ENCODE measurements around the gene ARL5A.

Gene ARL5A

DNA sequence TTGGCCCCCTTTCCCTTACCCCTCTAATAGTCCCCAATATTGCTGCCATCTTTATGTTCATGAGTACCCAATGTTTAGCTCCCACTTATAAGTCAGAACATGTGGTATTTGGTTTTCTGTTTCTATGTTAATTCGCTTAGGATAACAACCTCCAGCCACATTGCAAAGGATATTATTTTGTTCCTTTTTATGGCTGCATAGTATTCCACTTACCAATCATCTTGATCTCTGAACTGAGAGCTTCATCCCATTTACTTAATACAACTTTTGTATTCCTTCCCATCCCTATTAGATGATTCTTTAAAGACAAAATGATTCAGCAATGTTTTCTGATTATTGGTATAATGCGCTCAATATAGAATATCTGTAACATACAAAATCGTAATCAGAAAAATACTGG, 36.7 kb downstream of the ARL5A start:
- H3K4me3 ChIP-seq (ENCODE audit: low read depth, low read length), result no peak overlapping the region
- no peak for DNase-seq (ENCODE audit: low read depth)
- TF ChIP-seq, protein P1, sequence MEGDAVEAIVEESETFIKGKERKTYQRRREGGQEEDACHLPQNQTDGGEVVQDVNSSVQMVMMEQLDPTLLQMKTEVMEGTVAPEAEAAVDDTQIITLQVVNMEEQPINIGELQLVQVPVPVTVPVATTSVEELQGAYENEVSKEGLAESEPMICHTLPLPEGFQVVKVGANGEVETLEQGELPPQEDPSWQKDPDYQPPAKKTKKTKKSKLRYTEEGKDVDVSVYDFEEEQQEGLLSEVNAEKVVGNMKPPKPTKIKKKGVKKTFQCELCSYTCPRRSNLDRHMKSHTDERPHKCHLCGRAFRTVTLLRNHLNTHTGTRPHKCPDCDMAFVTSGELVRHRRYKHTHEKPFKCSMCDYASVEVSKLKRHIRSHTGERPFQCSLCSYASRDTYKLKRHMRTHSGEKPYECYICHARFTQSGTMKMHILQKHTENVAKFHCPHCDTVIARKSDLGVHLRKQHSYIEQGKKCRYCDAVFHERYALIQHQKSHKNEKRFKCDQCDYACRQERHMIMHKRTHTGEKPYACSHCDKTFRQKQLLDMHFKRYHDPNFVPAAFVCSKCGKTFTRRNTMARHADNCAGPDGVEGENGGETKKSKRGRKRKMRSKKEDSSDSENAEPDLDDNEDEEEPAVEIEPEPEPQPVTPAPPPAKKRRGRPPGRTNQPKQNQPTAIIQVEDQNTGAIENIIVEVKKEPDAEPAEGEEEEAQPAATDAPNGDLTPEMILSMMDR (conservative IDR thresholded peaks at IDR 0.05; ENCODE audit: low read depth, low read length), result no peak

DNA sequence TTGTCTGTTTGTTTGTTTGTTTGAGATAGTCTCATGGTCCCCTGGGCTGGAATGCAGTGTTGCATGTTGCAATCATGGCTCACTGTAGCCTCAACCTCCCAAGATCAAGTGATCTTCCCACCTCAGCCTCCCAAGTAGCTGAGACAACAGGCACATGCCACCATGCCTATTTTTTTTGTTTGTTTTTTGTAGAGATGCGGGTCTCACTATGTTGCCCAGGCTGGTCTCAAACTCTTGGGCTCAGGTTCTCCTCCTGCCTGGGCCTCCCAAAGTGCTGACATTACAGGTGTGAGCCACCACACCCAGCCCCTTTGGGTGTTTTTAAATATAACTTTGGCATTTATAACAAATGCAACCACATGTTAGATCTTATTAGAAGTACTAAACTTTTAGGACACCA, 37.5 kb downstream of the ARL5A start:
- no peak for DNase-seq (ENCODE audit: low read depth)
- TF ChIP-seq, protein P1 (conservative IDR thresholded peaks at IDR 0.05; ENCODE audit: low read depth, low read length), result no peak
- H3K4me3 ChIP-seq (ENCODE audit: low read depth, low read length), result no peak overlapping the region

DNA sequence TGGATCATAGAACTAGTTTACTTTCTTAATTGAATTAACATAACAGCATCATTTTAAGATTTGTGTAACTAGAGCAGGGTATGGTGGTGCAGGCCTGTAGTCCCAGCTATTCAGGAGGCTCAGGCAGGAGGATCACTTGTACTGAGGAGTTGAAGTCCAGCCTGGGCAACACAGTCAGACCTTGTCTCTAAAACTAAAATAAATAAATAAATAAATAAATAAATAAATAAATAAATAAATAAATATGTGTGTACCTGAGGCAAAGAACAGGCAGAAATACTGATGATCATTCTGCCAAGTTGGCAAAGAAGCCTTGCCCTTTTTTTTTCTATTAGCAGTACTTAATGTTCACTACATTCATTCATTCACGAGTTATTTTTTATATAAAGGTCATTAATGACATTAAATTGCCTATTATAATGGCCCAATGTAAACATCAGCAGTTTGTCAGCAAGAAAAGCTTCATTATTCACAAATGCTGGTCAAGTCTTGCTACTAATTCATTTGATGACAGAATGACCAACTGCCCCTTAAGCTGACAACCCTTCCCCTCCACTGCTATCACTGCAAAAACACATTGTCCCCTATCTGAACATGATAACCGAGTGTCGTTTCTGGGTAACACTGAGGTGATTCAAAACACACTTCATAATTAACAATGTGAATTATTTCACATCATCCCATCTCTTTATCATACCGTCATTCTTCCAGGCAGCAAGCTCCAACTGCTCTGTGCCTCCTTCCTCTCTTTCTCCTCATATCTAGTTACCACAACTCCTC, 39.0 kb downstream of the ARL5A start:
- no peak overlapping the region for H3K4me3 ChIP-seq (ENCODE audit: low read depth, low read length)
- TF ChIP-seq, protein P1 (conservative IDR thresholded peaks at IDR 0.05; ENCODE audit: low read depth, low read length), result no peak
- DNase-seq (ENCODE audit: low read depth), result no peak

DNA sequence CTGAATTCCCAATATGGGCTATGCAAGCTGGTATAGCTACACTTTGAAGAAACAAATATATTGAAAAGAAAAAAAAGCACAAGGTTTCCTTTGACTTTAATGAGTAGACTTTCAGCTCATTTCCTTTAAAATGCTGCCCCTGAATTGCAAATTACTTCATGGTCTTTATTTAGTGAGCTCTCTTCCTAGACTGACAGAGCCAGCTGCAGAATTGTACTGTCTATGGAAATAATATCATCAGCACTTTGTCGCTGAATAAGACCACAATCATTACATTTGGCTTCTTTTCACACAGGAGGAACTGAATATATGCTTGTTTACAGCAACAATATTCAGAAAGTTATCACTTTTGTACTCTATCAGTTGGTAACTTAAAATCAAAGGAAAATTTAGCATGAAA, 41.7 kb downstream of the ARL5A start:
- no peak overlapping the region for H3K4me3 ChIP-seq (ENCODE audit: low read depth, low read length)
- DNase-seq (ENCODE audit: low read depth), result no peak
- TF ChIP-seq, protein P1 (conservative IDR thresholded peaks at IDR 0.05; ENCODE audit: low read depth, low read length), result no peak

DNA sequence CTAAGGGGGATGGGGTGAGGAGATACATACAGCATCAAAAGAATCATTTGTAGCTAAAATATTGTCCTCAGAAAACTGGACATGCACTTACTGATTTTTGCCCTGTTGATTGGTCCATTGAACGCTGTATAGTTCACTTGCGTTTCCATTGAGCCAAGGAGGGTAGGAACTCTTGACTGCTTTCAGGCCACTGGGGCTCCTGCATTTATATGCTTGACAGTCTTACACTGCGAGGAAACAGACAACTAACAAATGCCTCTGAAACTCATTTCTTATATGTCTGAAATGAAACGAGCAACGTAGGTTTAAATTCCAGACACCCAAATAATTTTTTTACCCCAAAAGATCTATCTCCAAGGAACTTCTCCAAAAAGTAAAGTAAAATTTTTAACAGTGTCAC, 42.1 kb downstream of the ARL5A start:
- no peak for DNase-seq (ENCODE audit: low read depth)
- no peak overlapping the region for H3K4me3 ChIP-seq (ENCODE audit: low read depth, low read length)
- TF ChIP-seq, protein P1 (conservative IDR thresholded peaks at IDR 0.05; ENCODE audit: low read depth, low read length), result no peak

DNA sequence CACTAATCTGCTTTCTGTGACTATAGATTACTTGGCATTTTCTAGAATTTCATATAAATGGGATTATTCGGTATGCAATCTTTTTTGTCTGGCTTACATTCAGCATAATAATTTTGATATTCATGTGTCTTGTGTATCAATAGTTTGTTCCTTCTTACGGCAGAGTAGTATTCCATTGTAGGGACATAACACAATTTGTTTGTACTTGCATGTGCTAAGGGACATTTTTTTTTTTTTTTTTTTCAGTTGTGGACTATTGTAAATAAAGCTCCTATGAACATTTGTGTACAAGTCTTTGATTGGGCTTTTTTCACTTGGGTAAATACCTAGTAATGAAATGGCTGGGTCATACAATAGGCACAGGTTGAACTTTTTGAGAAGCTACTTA, 45.1 kb downstream of the ARL5A start:
- TF ChIP-seq, protein P1 (conservative IDR thresholded peaks at IDR 0.05; ENCODE audit: low read depth, low read length), result no peak
- no peak for DNase-seq (ENCODE audit: low read depth)
- H3K4me3 ChIP-seq (ENCODE audit: low read depth, low read length), result no peak overlapping the region
